ENCODE results near the gene TPPP.

TPPP gene

DNA sequence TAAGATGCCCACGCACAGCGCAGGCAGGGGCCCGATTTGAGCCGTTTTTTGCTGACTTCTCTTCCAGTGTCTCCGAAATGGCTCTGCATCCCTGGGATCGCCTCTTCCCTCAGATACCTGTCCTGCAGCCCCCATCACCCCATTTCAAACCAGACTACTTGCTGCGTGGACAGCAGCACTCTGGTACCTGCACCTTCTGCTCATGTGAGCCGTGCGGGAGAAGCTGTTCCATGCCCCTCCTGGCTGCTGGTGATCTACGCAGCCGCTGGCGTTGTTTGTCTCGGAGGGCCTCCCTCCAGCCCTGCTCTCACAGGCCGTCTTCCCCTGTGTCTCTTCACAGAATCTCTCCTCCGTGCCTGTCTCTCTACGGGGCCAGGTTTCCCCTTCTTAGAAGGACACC, 67.6 kb downstream of the TPPP start:
- Histone ChIP-seq H3K4me3 (ENCODE audit: insufficient read depth, low read length, poor library complexity, severe bottlenecking) (no peak overlapping the region), H3F3A (ENCODE audit: insufficient read depth) (no peaks in the 10 kb centered on the region), H3K27ac (ENCODE audit: low read depth, low read length) (no peak overlapping the region), H3K9me3 (ENCODE audit: insufficient read depth, low read length) (no peaks in the 10 kb centered on the region), H3K4me2 (ENCODE audit: low read depth, low read length, poor library complexity, severe bottlenecking) (no peak overlapping the region), H2AFZ (ENCODE audit: low read depth, low read length, severe bottlenecking) (no peak overlapping the region), H3K79me2 (ENCODE audit: insufficient read depth, low read length) (no peaks in the 10 kb centered on the region), H4K20me1 (ENCODE audit: low read depth, low read length) (no peaks in the 10 kb centered on the region), H3K27me3 (ENCODE audit: low read length) (no peaks in the 10 kb centered on the region), H3K9ac (ENCODE audit: low read length) (no peak overlapping the region), H3K36me3 (ENCODE audit: low read length) (no peaks in the 10 kb centered on the region; the same call in 1 of the 2 replicates), H3K9me2 (replicated peaks; ENCODE audit: insufficient read depth, low read length) (no peaks in the 10 kb centered on the region)
- TF ChIP-seq EZH2phosphoT487 (conservative IDR thresholded peaks at IDR 0.05; ENCODE audit: low read length) (no peak), CTCF (IDR thresholded peaks at IDR 0.05; ENCODE audit: insufficient read depth, low read length, poor library complexity, severe bottlenecking) (no peak)

GRCh38 chr5:624951-625230, 68.3 kb downstream of the TPPP start:
- no peak overlapping the region for H3K9ac ChIP-seq (ENCODE audit: low read length)
- no peak for TF ChIP-seq EZH2phosphoT487 (conservative IDR thresholded peaks at IDR 0.05; ENCODE audit: low read length)

GRCh38 chr5:624118-624950, 68.8 kb downstream of the TPPP start:
- H3K9me2 ChIP-seq (replicated peaks; ENCODE audit: insufficient read depth, low read length) = no peaks in the 10 kb centered on the region
- H4K20me1 ChIP-seq (ENCODE audit: low read depth, low read length) = no peaks in the 10 kb centered on the region
- H3F3A ChIP-seq (ENCODE audit: insufficient read depth) = no peaks in the 10 kb centered on the region
- no peaks in the 10 kb centered on the region for H3K27me3 ChIP-seq (ENCODE audit: low read length)
- TF ChIP-seq CTCF (IDR thresholded peaks at IDR 0.05; ENCODE audit: insufficient read depth, low read length, poor library complexity, severe bottlenecking) = no peak
- no peak for TF ChIP-seq EZH2phosphoT487 (conservative IDR thresholded peaks at IDR 0.05; ENCODE audit: low read length)
- H2AFZ ChIP-seq (ENCODE audit: low read depth, low read length, severe bottlenecking) = no peak overlapping the region
- H3K4me2 ChIP-seq (ENCODE audit: low read depth, low read length, poor library complexity, severe bottlenecking) = no peak overlapping the region
- no peak overlapping the region for H3K4me3 ChIP-seq (ENCODE audit: insufficient read depth, low read length, poor library complexity, severe bottlenecking)
- H3K79me2 ChIP-seq (ENCODE audit: insufficient read depth, low read length) = no peaks in the 10 kb centered on the region
- no peak overlapping the region for H3K27ac ChIP-seq (ENCODE audit: low read depth, low read length)
- H3K36me3 ChIP-seq (ENCODE audit: low read length) = no peaks in the 10 kb centered on the region; the same call in 1 of the 2 replicates
- H3K9ac ChIP-seq (ENCODE audit: low read length) = no peak overlapping the region
- no peaks in the 10 kb centered on the region for H3K9me3 ChIP-seq (ENCODE audit: insufficient read depth, low read length)

More at GRCh38 chr5:624951-625230, 68.3 kb downstream of the TPPP start:
- no peak overlapping the region for H3K27ac ChIP-seq (ENCODE audit: low read depth, low read length)
- H3K36me3 ChIP-seq (ENCODE audit: low read length) = no peaks in the 10 kb centered on the region; the same call in 1 of the 2 replicates
- H3K9me2 ChIP-seq (replicated peaks; ENCODE audit: insufficient read depth, low read length) = no peaks in the 10 kb centered on the region
- no peaks in the 10 kb centered on the region for H3F3A ChIP-seq (ENCODE audit: insufficient read depth)
- no peaks in the 10 kb centered on the region for H4K20me1 ChIP-seq (ENCODE audit: low read depth, low read length)
- no peaks in the 10 kb centered on the region for H3K27me3 ChIP-seq (ENCODE audit: low read length)
- no peaks in the 10 kb centered on the region for H3K9me3 ChIP-seq (ENCODE audit: insufficient read depth, low read length)
- H3K79me2 ChIP-seq (ENCODE audit: insufficient read depth, low read length) = no peaks in the 10 kb centered on the region
- no peak overlapping the region for H3K4me2 ChIP-seq (ENCODE audit: low read depth, low read length, poor library complexity, severe bottlenecking)
- H3K4me3 ChIP-seq (ENCODE audit: insufficient read depth, low read length, poor library complexity, severe bottlenecking) = no peak overlapping the region
- no peak overlapping the region for H2AFZ ChIP-seq (ENCODE audit: low read depth, low read length, severe bottlenecking)

GRCh38 chr5:623531-623930, 69.6 kb downstream of the TPPP start:
- Histone ChIP-seq H4K20me1 (ENCODE audit: low read depth, low read length) (no peaks in the 10 kb centered on the region), H3K9me3 (ENCODE audit: insufficient read depth, low read length) (no peaks in the 10 kb centered on the region), H3K27ac (ENCODE audit: low read depth, low read length) (no peak overlapping the region), H3K27me3 (ENCODE audit: low read length) (no peaks in the 10 kb centered on the region), H3K9me2 (replicated peaks; ENCODE audit: insufficient read depth, low read length) (no peaks in the 10 kb centered on the region), H3K4me2 (ENCODE audit: low read depth, low read length, poor library complexity, severe bottlenecking) (no peak overlapping the region), H2AFZ (ENCODE audit: low read depth, low read length, severe bottlenecking) (no peak overlapping the region), H3K9ac (ENCODE audit: low read length) (no peak overlapping the region), H3F3A (ENCODE audit: insufficient read depth) (no peaks in the 10 kb centered on the region), H3K36me3 (ENCODE audit: low read length) (no peaks in the 10 kb centered on the region; the same call in 1 of the 2 replicates), H3K4me3 (ENCODE audit: insufficient read depth, low read length, poor library complexity, severe bottlenecking) (no peak overlapping the region), H3K79me2 (ENCODE audit: insufficient read depth, low read length) (no peaks in the 10 kb centered on the region)
- TF ChIP-seq CTCF (IDR thresholded peaks at IDR 0.05; ENCODE audit: insufficient read depth, low read length, poor library complexity, severe bottlenecking) (no peak), EZH2phosphoT487 (conservative IDR thresholded peaks at IDR 0.05; ENCODE audit: low read length) (no peak)
